Esophagus muscularis mucosa (tissue), 4 donors: Measurements from ENCODE around the gene EPB41L5.

ENCODE experiments used
- CTCF ChIP-seq, 3 experiments: fragments of 200-600 bp in 2 of 3; fragments of 450-650 bp in 1 of 3; sonication (generic) in 2 of 3; IDR thresholded peaks; one replicate each; pipeline ENCODE4 v1.5.1; 2017 to 2019; ENCODE audit warnings: antibody characterized with exemption in 3 of 3, mild to moderate bottlenecking in 2 of 3, moderate library complexity in 1 of 3
- EP300 ChIP-seq: sonication (generic); formaldehyde crosslinking; IDR thresholded peaks from one replicate; pipeline ENCODE4 v1.6.1; 2017; ENCODE audit warnings: antibody characterized with exemption
- POLR2A ChIP-seq: fragments of 450-650 bp; IDR thresholded peaks from one replicate; pipeline ENCODE4 v1.6.1; 2017; ENCODE audit warnings: antibody characterized with exemption, moderate library complexity, mild to moderate bottlenecking, low read depth
- POLR2AphosphoS5 ChIP-seq, 2 donors: sonication (generic); formaldehyde crosslinking; IDR thresholded peaks; one replicate each; pipeline ENCODE4 v1.6.1; 2017; ENCODE audit warnings: antibody characterized with exemption in 2 of 2

- TF ChIP-seq CTCF (IDR thresholded peaks at IDR 0.05) (no peak), POLR2AphosphoS5 (IDR thresholded peaks at IDR 0.05) (no peak), POLR2A (no peak), EP300 (no peak)
Measured at GRCh38 chr2:120142528-120143219, 129.8 kb downstream of the EPB41L5 start.
